Upper lobe of left lung (tissue), 4 donors: ENCODE data around the gene AMD1.

Source experiments
- CTCF ChIP-seq, 6 experiments: fragments of 450-650 bp in 4 of 6; fragments of 200-600 bp in 2 of 6; sonication (generic) in 2 of 6; IDR thresholded peaks; one replicate each; pipeline ENCODE4 v1.5.1; 2016 to 2019; ENCODE audit warnings: antibody characterized with exemption in 6 of 6
- EP300 ChIP-seq, 4 donors: sonication (generic); formaldehyde crosslinking; IDR thresholded peaks; one replicate each; pipeline ENCODE4 v1.5.1; 2017; ENCODE audit warnings: antibody characterized with exemption in 4 of 4, control low read depth in 2 of 4
- POLR2A ChIP-seq, 4 donors: fragments of 450-650 bp; IDR thresholded peaks; one replicate each; pipeline ENCODE4 v1.5.1; 2016 to 2017; ENCODE audit warnings: antibody characterized with exemption in 4 of 4, mild to moderate bottlenecking in 2 of 4
- POLR2AphosphoS5 ChIP-seq, 2 donors: sonication (generic); formaldehyde crosslinking; IDR thresholded peaks; one replicate each; pipeline ENCODE4 v1.5.1; 2017; ENCODE audit warnings: antibody characterized with exemption in 2 of 2

- TF ChIP-seq CTCF (IDR thresholded peaks at IDR 0.05) = no peak
- TF ChIP-seq POLR2A (IDR thresholded peaks at IDR 0.05) = no peak
- no peak for TF ChIP-seq POLR2AphosphoS5 (IDR thresholded peaks at IDR 0.05)
- no peak for TF ChIP-seq EP300 (IDR thresholded peaks at IDR 0.05)
These were observed 23.5 kb downstream of the AMD1 start for GRCh38 chr6:110898111-110898510.
